Stimulated activated naive B cell treated with anti-CD40 and anti-IgM and Interleukin-4, amounts not matched to agents 10 μg/mL and 1 μg/mL and 100 μg/mL, for 72 hours (primary cell): ENCODE data around the gene MLYCD.

Source experiments
- ATAC-seq, 2 donors: fragments of 150-1000 bp; cut with Tn5 transposase; replicated peaks; 2 replicates each; pipeline ENCODE4 v1.10.0; 2021; ENCODE audit warnings: moderate library complexity in 1 of 2
- DNase-seq: peaks from one replicate; pipeline ENCODE4 v3.0.0; 2021
- H3K27ac Mint-ChIP-seq: one replicate; pipeline ENCODE4 v1.8.0; 2022; ENCODE audit warnings: mild to moderate bottlenecking, mixed read lengths
- H3K27me3 Mint-ChIP-seq, 2 donors: one replicate each; pipeline ENCODE4 v1.8.0; 2022; ENCODE audit warnings: mixed read lengths in 2 of 2
- H3K36me3 Mint-ChIP-seq, 2 donors: one replicate each; pipeline ENCODE4 v1.8.0; 2022; ENCODE audit warnings: mixed read lengths in 2 of 2, mild to moderate bottlenecking in 1 of 2
- H3K4me1 Mint-ChIP-seq, 2 donors: one replicate each; pipeline ENCODE4 v1.8.0; 2022; ENCODE audit warnings: mixed read lengths in 2 of 2, mild to moderate bottlenecking in 1 of 2
- H3K4me3 Mint-ChIP-seq, 2 donors: one replicate each; pipeline ENCODE4 v1.8.0; 2022; ENCODE audit warnings: mild to moderate bottlenecking in 2 of 2, mixed read lengths in 2 of 2, moderate library complexity in 1 of 2
- H3K9me3 Mint-ChIP-seq, 2 donors: one replicate each; pipeline ENCODE4 v1.8.0; 2022; ENCODE audit warnings: mixed read lengths in 2 of 2, mild to moderate bottlenecking in 1 of 2

MLYCD gene

DNA sequence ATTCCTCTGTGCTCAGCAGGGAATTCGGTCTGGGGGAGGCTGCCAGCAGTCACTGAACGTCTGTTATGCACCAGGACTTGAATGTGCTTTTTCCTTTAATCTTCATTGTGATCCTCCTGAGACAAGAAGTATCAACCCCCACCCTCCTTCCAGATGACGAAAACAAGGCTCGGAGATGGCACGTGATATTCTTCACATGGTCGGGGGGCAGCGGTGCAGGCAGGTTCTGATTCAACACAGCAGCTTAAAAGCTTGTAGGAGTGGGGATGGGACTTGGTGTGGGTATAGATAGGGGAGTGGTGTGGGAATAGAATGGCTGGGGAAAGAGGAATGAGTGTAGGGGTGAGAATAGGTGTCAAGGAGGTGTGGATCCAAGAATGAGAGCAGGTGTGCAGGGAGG lies 75.6 kb downstream of the MLYCD start:
- no peak overlapping the region for H3K27ac Mint-ChIP-seq
- H3K27me3 Mint-ChIP-seq, result peaks cover 55 to 75% of the 10 kb centered on the region in 2 donors

DNA sequence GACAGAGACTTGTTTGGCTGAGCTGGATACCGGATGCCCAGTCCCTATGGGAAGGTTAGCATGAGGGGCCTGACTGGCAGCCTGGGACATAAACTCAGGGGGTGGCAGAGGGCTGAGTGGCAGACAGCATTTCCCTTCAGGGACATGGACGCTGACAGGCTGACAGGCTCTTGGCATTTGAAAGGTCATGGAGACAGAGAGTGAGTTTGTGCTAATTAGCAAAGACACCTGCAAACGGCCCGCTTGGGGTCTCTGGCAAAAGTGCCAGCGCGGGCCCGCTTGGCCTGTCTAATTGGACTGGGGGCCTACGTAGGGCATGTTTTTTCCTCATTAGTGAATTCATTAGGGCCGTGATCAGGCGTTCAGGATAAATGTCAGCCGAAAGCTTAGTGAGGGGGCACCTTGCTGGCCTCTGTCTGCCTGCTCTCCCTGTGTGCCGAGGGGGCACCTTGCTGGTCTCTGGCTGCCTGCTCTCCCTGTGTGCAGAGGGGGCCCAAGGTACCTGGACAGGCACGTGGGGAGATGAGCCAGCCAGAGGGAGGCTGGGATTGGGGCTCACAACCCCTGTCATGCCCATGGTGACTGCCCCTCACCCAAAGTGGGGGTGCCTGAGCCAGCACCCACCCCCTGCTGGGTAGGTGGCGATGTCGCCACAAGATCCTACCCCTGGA lies 76.8 kb downstream of the MLYCD start:
- no peak overlapping the region for H3K27ac Mint-ChIP-seq
- DNase-seq (no peak), ATAC-seq (no peak)
- peaks cover 0 to 2% of the 10 kb centered on the region in 2 donors for H3K36me3 Mint-ChIP-seq
- no peak overlapping the region for H3K4me3 Mint-ChIP-seq
- peaks cover 5 to 10% of the 10 kb centered on the region in 2 donors for H3K4me1 Mint-ChIP-seq
- H3K27me3 Mint-ChIP-seq, result peaks cover 49 to 64% of the 10 kb centered on the region in 2 donors
- H3K9me3 Mint-ChIP-seq, result peaks cover 11 to 14% of the 10 kb centered on the region in 2 donors

More for the DNA sequence above, 75.6 kb downstream of the MLYCD start:
- no peak overlapping the region for H3K4me3 Mint-ChIP-seq
- peaks cover 11 to 14% of the 10 kb centered on the region in 2 donors for H3K9me3 Mint-ChIP-seq
- peaks cover 3 to 12% of the 10 kb centered on the region in 2 donors for H3K4me1 Mint-ChIP-seq
- DNase-seq (no peak), ATAC-seq (no peak)
- H3K36me3 Mint-ChIP-seq, result peaks cover 0 to 2% of the 10 kb centered on the region in 2 donors
